Upper lobe of left lung (tissue), 6 donors: ENCODE data around the gene RCC2. TPM values are rescaled to one million over a fixed set of nuclear protein-coding genes. Genes with fewer than 3 reads are reported as not detected.

Experiments used
- ATAC-seq, 2 donors: fragments of 200-7000 bp; cut with Tn5 transposase; one replicate each; pipeline ENCODE4 v1.9.1; 2022; ENCODE audit warnings: mild to moderate bottlenecking in 2 of 2, moderate library complexity in 2 of 2; ENCODE audit not compliant: low FRiP score in 2 of 2
- DNase-seq, 2 donors: peaks; one replicate each; pipeline ENCODE4 v3.0.0-alpha.2; 2019 to 2020
- H3K27ac ChIP-seq, 4 donors: fragments of 200-600 bp; sonication (generic); one replicate each; pipeline ENCODE4 v1.5.1; 2016 to 2019
- H3K27me3 ChIP-seq, 4 donors: fragments of 200-600 bp; sonication (generic); one replicate each; pipeline ENCODE4 v1.5.1; 2017 to 2019
- H3K36me3 ChIP-seq, 4 donors: fragments of 200-600 bp; sonication (generic); one replicate each; pipeline ENCODE4 v1.5.1; 2016 to 2019
- H3K4me1 ChIP-seq, 4 donors: fragments of 200-600 bp; sonication (generic); one replicate each; pipeline ENCODE4 v1.5.1; 2018 to 2019
- H3K4me3 ChIP-seq, 4 donors: fragments of 200-600 bp; sonication (generic); one replicate each; pipeline ENCODE4 v1.5.1; 2017 to 2019; ENCODE audit warnings: mild to moderate bottlenecking in 2 of 4, moderate library complexity in 1 of 4
- H3K9me3 ChIP-seq, 4 donors: fragments of 200-600 bp; sonication (generic); one replicate each; pipeline ENCODE4 v1.5.1; 2018 to 2019
- CTCF ChIP-seq, 6 experiments: fragments of 450-650 bp in 4 of 6; fragments of 200-600 bp in 2 of 6; sonication (generic) in 2 of 6; IDR thresholded peaks; one replicate each; pipeline ENCODE4 v1.5.1; 2016 to 2019; ENCODE audit warnings: antibody characterized with exemption in 6 of 6
- EP300 ChIP-seq, 4 donors: sonication (generic); formaldehyde crosslinking; IDR thresholded peaks; one replicate each; pipeline ENCODE4 v1.5.1; 2017; ENCODE audit warnings: antibody characterized with exemption in 4 of 4, control low read depth in 2 of 4
- POLR2A ChIP-seq, 4 donors: fragments of 450-650 bp; IDR thresholded peaks; one replicate each; pipeline ENCODE4 v1.5.1; 2016 to 2017; ENCODE audit warnings: antibody characterized with exemption in 4 of 4, mild to moderate bottlenecking in 2 of 4
- POLR2AphosphoS5 ChIP-seq, 2 donors: sonication (generic); formaldehyde crosslinking; IDR thresholded peaks; one replicate each; pipeline ENCODE4 v1.5.1; 2017; ENCODE audit warnings: antibody characterized with exemption in 2 of 2
- WGBS, 2 donors: methylation state at CpG; one replicate each; pipeline ENCODE4 v1.1.5; 2017 to 2018; 5-methylcytosine and 5-hydroxymethylcytosine counted together
- total RNA-seq, 6 donors: library from RNA; depleted of rRNA in 4 of 6; stranded (reverse); fragments of >200 nt in 4 of 6; gene quantifications; one replicate each; pipeline versions ENCODE4 v1.1.0 to v1.2.1, GENCODE V29; 2016 to 2021
- donor health status: DM: no; HTN: no; CAD: no; lungs with moderate emphysema.
- donor health status: DM: no; HTN: yes; CAD: no; lungs with severe emphysema.

RCC2 gene
- total RNA-seq, 6 donors from 2014 or later = 32.1 to 66.2 (median 47.7) TPM

- Histone ChIP-seq H3K9me3 (no peaks in the 10 kb centered on the region), H3K36me3 (no peaks in the 10 kb centered on the region), H3K4me1 (peaks cover 0 to 2% (median 0%) of the 10 kb centered on the region in 4 donors), H3K27me3 (no peaks in the 10 kb centered on the region), H3K27ac (no peak overlapping the region), H3K4me3 (no peak overlapping the region)
- WGBS, 2 donors = 78 to 88% methylated on average over 6 to 11 of the region's 11 CpGs
- TF ChIP-seq POLR2A (IDR thresholded peaks at IDR 0.05) = no peak
- no peak for TF ChIP-seq POLR2AphosphoS5 (IDR thresholded peaks at IDR 0.05)
- no peak for TF ChIP-seq EP300 (IDR thresholded peaks at IDR 0.05)
- no peak for ATAC-seq
- DNase-seq = no peak
These were observed 38.6 kb downstream of the RCC2 start for GRCh38 chr1:17400725-17401341.

GRCh38 chr1:17397910-17398695 lies 41.4 kb downstream of the RCC2 start:
- WGBS, 2 donors = 79 to 80% methylated on average over 6 to 7 of the region's 7 CpGs
- Histone ChIP-seq H3K27ac (no peak overlapping the region), H3K27me3 (no peaks in the 10 kb centered on the region), H3K4me1 (no peaks in the 10 kb centered on the region), H3K9me3 (no peaks in the 10 kb centered on the region), H3K4me3 (no peak overlapping the region), H3K36me3 (no peaks in the 10 kb centered on the region)
- ATAC-seq (peak in 1 of 2 donors; percentile 61), DNase-seq (no peak)
- no peak for TF ChIP-seq CTCF (IDR thresholded peaks at IDR 0.05)
- no peak for TF ChIP-seq POLR2AphosphoS5 (IDR thresholded peaks at IDR 0.05)
- no peak for TF ChIP-seq POLR2A (IDR thresholded peaks at IDR 0.05)

DNA sequence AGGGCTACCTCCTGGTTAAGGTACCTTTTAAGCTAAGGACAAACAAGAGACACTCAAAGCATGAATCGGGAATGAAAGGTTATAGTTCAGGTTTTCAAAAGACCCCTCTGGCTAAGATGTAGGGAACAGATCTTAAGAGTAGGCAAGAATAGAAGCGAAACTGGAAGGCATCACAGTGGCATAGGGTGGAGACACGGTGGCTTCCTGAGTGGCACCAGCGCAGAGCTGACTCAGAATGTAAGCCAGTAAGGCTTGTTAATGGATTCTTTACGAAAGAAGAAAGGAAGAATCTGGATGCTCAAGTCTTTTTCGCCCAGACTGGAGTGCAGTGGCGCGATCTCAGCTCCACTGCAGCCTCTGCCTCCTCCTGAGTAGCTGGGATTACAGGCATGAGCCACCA lies 46.2 kb downstream of the RCC2 start:
- ATAC-seq (peak in 1 of 2 donors; percentile 50), DNase-seq (no peak)
- Histone ChIP-seq H3K27me3 (no peaks in the 10 kb centered on the region), H3K36me3 (no peaks in the 10 kb centered on the region), H3K27ac (no peak overlapping the region), H3K9me3 (no peaks in the 10 kb centered on the region), H3K4me3 (no peak overlapping the region), H3K4me1 (no peaks in the 10 kb centered on the region)
- WGBS, 2 donors = 60 to 63% methylated on average over 8 of the region's 8 CpGs
- TF ChIP-seq EP300 (IDR thresholded peaks at IDR 0.05) (no peak), POLR2AphosphoS5 (IDR thresholded peaks at IDR 0.05) (no peak), POLR2A (IDR thresholded peaks at IDR 0.05) (no peak), CTCF (IDR thresholded peaks at IDR 0.05) (no peak)

GRCh38 chr1:17392199-17392740 lies 47.2 kb downstream of the RCC2 start:
- ATAC-seq (no peak), DNase-seq (no peak)
- Histone ChIP-seq H3K27me3 (no peaks in the 10 kb centered on the region), H3K27ac (no peak overlapping the region), H3K9me3 (no peaks in the 10 kb centered on the region), H3K4me1 (no peaks in the 10 kb centered on the region), H3K4me3 (no peak overlapping the region), H3K36me3 (no peaks in the 10 kb centered on the region)
- WGBS, 2 donors = 53 to 67% methylated on average over 4 to 10 of the region's 10 CpGs
- TF ChIP-seq EP300 (IDR thresholded peaks at IDR 0.05) (no peak), POLR2AphosphoS5 (IDR thresholded peaks at IDR 0.05) (no peak), POLR2A (IDR thresholded peaks at IDR 0.05) (no peak), CTCF (IDR thresholded peaks at IDR 0.05) (no peak)

DNA sequence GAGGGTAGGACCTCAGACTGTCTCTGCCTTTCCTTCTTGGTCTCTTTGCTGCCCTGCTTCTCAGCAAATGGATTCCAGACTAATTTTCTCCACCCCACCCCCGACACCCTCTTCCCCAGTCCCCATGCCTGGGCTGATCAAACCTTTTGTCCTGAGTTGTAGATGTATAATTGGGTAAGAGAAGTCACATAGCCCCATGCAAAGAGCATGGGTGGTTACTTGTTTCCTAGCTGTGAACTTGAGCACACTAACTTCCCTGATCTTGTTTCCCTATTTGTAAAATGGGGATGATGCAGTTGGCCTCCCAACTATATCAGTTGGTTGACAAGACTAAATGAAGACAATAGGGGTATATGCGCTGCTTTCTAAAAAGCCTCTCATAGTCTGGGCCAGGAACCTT lies 58.3 kb downstream of the RCC2 start:
- H3K4me1 ChIP-seq = no peaks in the 10 kb centered on the region
- H3K9me3 ChIP-seq = no peaks in the 10 kb centered on the region
- H3K27me3 ChIP-seq = no peaks in the 10 kb centered on the region
- H3K4me3 ChIP-seq = no peak overlapping the region
- TF ChIP-seq POLR2AphosphoS5 (IDR thresholded peaks at IDR 0.05) (no peak), POLR2A (IDR thresholded peaks at IDR 0.05) (no peak), CTCF (IDR thresholded peaks at IDR 0.05) (no peak), EP300 (IDR thresholded peaks at IDR 0.05) (no peak)
- H3K36me3 ChIP-seq = no peaks in the 10 kb centered on the region
- no peak for DNase-seq
- H3K27ac ChIP-seq = no peak overlapping the region
- 38 to 67% methylated on average over 2 of the region's 2 CpGs for WGBS, 2 donors
- no peak for ATAC-seq
